ENCODE data around the gene TK2.
"Not testable (repeated sequence)": the region's sequence is repeated elsewhere in the genome, so short reads cannot be mapped to it uniquely, and the experiment has no call there.

TK2 gene

GRCh38 chr16:66517586-66518263 is 32.2 kb downstream of the TK2 start:
- no peak for DNase-seq

GRCh38 chr16:66516808-66517585 is 32.9 kb downstream of the TK2 start:
- DNase-seq = peak; percentile 93

- DNase-seq = no peak
Observed at GRCh38 chr16:66516509-66516807, 33.5 kb downstream of the TK2 start.

- DNase-seq = peak; percentile 23
Observed at GRCh38 chr16:66515596-66516508, 34.1 kb downstream of the TK2 start.

GRCh38 chr16:66514980-66515595 is 34.8 kb downstream of the TK2 start:
- not testable (repeated sequence) for DNase-seq

GRCh38 chr16:66514391-66514790 is 35.5 kb downstream of the TK2 start:
- DNase-seq = not testable (repeated sequence)

- no peak for DNase-seq
Observed at GRCh38 chr16:66513111-66513723, 36.7 kb downstream of the TK2 start.

- no peak for DNase-seq
Observed at GRCh38 chr16:66512272-66513110, 37.4 kb downstream of the TK2 start.

- DNase-seq = no peak
Observed at GRCh38 chr16:66511602-66512271, 38.2 kb downstream of the TK2 start.

GRCh38 chr16:66510711-66511601 is 39.0 kb downstream of the TK2 start:
- no peak for DNase-seq

- DNase-seq = no peak
Observed at GRCh38 chr16:66510298-66510697, 39.6 kb downstream of the TK2 start.

GRCh38 chr16:66509576-66509975 is 40.3 kb downstream of the TK2 start:
- DNase-seq = no peak

GRCh38 chr16:66508914-66509496 is 40.9 kb downstream of the TK2 start:
- DNase-seq = no peak

GRCh38 chr16:66508248-66508913 is 41.5 kb downstream of the TK2 start:
- DNase-seq = no peak

- no peak for DNase-seq
Observed at GRCh38 chr16:66507731-66508239, 42.1 kb downstream of the TK2 start.

GRCh38 chr16:66503612-66504011 is 46.3 kb downstream of the TK2 start:
- DNase-seq = no peak

GRCh38 chr16:66503030-66503429 is 46.9 kb downstream of the TK2 start:
- DNase-seq = no peak

GRCh38 chr16:66502020-66502913 is 47.7 kb downstream of the TK2 start:
- DNase-seq = no peak

Data from CD4-positive, alpha-beta T cell treated with Interleukin-4 for 4 hours (primary cell).